GM12865 (cell line): ENCODE results near the gene MEGF9.

Experiments used
- DNase-seq: peaks from one replicate; pipeline ENCODE4 v3.0.0; 2010; ENCODE audit warnings: low read depth
- H3K4me3 ChIP-seq: 2 replicates; pipeline ENCODE4 v1.5.1; 2011; ENCODE audit warnings: mild to moderate bottlenecking, low read depth, low read length, control low read depth
- TF ChIP-seq, protein P1 (sequence below): IDR thresholded peaks from 2 replicates; pipeline ENCODE4 v1.5.1; 2011; ENCODE audit warnings: low read length, control low read depth, low read depth, inconsistent platforms; ENCODE audit not compliant: insufficient read depth; ENCODE audit errors: missing control alignments

The MEGF9 gene

GRCh38 chr9:120571443-120572257, 142.6 kb downstream of the MEGF9 start:
- no peak overlapping the region for H3K4me3 ChIP-seq
- DNase-seq, result no peak
- TF ChIP-seq, protein P1, sequence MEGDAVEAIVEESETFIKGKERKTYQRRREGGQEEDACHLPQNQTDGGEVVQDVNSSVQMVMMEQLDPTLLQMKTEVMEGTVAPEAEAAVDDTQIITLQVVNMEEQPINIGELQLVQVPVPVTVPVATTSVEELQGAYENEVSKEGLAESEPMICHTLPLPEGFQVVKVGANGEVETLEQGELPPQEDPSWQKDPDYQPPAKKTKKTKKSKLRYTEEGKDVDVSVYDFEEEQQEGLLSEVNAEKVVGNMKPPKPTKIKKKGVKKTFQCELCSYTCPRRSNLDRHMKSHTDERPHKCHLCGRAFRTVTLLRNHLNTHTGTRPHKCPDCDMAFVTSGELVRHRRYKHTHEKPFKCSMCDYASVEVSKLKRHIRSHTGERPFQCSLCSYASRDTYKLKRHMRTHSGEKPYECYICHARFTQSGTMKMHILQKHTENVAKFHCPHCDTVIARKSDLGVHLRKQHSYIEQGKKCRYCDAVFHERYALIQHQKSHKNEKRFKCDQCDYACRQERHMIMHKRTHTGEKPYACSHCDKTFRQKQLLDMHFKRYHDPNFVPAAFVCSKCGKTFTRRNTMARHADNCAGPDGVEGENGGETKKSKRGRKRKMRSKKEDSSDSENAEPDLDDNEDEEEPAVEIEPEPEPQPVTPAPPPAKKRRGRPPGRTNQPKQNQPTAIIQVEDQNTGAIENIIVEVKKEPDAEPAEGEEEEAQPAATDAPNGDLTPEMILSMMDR, result no peak

DNA sequence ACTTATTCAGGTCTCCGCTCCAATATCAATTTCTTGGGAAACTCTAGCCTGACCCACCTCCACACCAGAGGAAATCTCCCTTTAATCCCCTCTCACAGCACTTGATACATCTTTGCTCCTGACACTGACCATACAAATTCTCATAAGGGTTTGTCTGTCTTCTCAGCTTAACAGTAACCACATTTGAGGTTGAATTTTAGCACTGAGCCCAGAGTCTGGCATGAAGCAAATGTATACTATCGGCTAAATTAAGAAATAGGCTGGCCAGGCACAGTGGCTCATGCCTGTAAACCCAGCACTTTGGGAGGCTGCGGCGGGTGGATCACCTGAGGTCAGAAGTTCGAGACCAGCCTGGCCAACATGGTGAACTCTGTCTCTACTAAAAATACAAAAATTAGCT, 144.0 kb downstream of the MEGF9 start:
- no peak for DNase-seq
- TF ChIP-seq, protein P1, result no peak
- H3K4me3 ChIP-seq, result no peak overlapping the region

- TF ChIP-seq, protein P1, result no peak
- no peak for DNase-seq
- no peak overlapping the region for H3K4me3 ChIP-seq
Observed at GRCh38 chr9:120569556-120569955, 144.7 kb downstream of the MEGF9 start.

GRCh38 chr9:120568816-120569215, 145.5 kb downstream of the MEGF9 start:
- no peak for DNase-seq
- TF ChIP-seq, protein P1, result no peak
- H3K4me3 ChIP-seq, result no peak overlapping the region

- TF ChIP-seq, protein P1, result no peak
- no peak for DNase-seq
- H3K4me3 ChIP-seq, result no peak overlapping the region
Observed at GRCh38 chr9:120567874-120568273, 146.4 kb downstream of the MEGF9 start.

- H3K4me3 ChIP-seq, result no peak overlapping the region
- no peak for DNase-seq
- TF ChIP-seq, protein P1, result no peak
Observed at GRCh38 chr9:120567081-120567480, 147.2 kb downstream of the MEGF9 start.

DNA sequence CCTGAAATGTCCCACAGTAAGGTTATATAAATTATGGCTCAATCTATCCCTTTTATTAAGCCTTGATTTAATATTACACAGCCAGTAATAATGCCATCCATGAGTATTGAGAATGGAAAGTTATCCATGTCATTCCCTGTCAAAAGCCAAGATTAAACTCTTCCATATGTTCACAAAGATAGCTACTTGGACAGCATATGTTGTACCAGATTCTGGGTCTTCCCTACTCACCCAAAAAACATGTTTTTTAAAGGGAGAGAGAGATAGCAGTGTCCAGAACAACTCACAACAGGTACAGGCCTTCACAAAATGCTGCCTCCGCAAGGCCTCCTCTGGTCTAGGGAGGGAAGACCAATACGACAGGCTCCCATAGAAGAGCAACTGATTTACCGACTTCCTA, 149.7 kb downstream of the MEGF9 start:
- no peak for DNase-seq
- H3K4me3 ChIP-seq, result no peak overlapping the region
- TF ChIP-seq, protein P1, result no peak
